ENCODE results near the gene EXOC8. TPM values are rescaled to one million over a fixed set of nuclear protein-coding genes. Genes with fewer than 3 reads are reported as not detected.

EXOC8 gene
- total RNA-seq, 1 donor from 2014 or later, result 9.9 TPM

GRCh38 chr1:231372501-231372900 lies 34.8 kb upstream of the EXOC8 start:
- H3K4me3 ChIP-seq, result no peak overlapping the region
- H3K36me3 ChIP-seq, result peaks cover 6 to 8% of the 10 kb centered on the region in 2 donors
- DNase-seq (ENCODE audit: low spot score in 2 of 2), result no peak
- H3K4me1 ChIP-seq, result no peaks in the 10 kb centered on the region
- no peaks in the 10 kb centered on the region for H3K9me3 ChIP-seq
- intact Hi-C loops (cut with DNase I), result no loop called here
- H3K27ac ChIP-seq, result no peak overlapping the region
- TF ChIP-seq CTCF (IDR thresholded peaks at IDR 0.05), result no peak
- H3K27me3 ChIP-seq, result no peaks in the 10 kb centered on the region

- Histone ChIP-seq H3K9me3 (no peaks in the 10 kb centered on the region), H3K4me1 (no peaks in the 10 kb centered on the region), H3K4me3 (no peak overlapping the region), H3K27me3 (no peaks in the 10 kb centered on the region), H3K27ac (no peak overlapping the region), H3K36me3 (peaks cover 6 to 13% of the 10 kb centered on the region in 2 donors)
- no peak for DNase-seq (ENCODE audit: low spot score in 2 of 2)
- intact Hi-C loops (cut with DNase I), result no loop called here
- no peak for TF ChIP-seq CTCF (IDR thresholded peaks at IDR 0.05)
These were observed 31.6 kb upstream of the EXOC8 start for GRCh38 chr1:231369282-231369681.

DNA sequence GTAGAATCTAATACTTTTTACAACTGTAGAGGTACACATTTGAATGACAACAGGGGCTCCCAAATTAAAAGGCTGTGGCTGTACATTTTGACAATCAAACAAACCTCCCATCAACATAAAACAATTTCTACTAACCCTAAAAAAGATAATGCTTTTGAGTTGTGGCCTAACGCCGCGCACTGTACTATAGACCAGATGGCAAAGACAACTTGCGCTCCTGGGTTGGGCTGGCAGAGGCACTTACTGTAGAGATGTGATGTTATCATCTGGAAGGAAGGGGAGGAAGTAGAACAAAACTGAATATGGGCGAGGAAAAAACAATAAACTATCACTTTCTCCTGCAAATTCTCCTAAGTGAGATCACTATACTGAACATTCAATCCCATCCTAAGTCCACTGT lies 26.5 kb upstream of the EXOC8 start:
- no peak overlapping the region for H3K4me3 ChIP-seq
- H3K9me3 ChIP-seq, result no peaks in the 10 kb centered on the region
- no peak overlapping the region for H3K27ac ChIP-seq
- intact Hi-C loops (cut with DNase I), result no loop called here
- no peak for TF ChIP-seq CTCF (IDR thresholded peaks at IDR 0.05)
- peaks cover 6 to 10% of the 10 kb centered on the region in 2 donors for H3K36me3 ChIP-seq
- no peaks in the 10 kb centered on the region for H3K4me1 ChIP-seq
- no peak for DNase-seq (ENCODE audit: low spot score in 2 of 2)
- no peaks in the 10 kb centered on the region for H3K27me3 ChIP-seq

- TF ChIP-seq CTCF (IDR thresholded peaks at IDR 0.05), result no peak
- no peak overlapping the region for H3K4me3 ChIP-seq
- H3K27ac ChIP-seq, result no peak overlapping the region
- H3K36me3 ChIP-seq, result peaks cover 6 to 10% of the 10 kb centered on the region in 2 donors
- intact Hi-C loops (cut with DNase I), result no loop called here
- H3K27me3 ChIP-seq, result no peaks in the 10 kb centered on the region
- no peaks in the 10 kb centered on the region for H3K9me3 ChIP-seq
- H3K4me1 ChIP-seq, result no peaks in the 10 kb centered on the region
- no peak for DNase-seq (ENCODE audit: low spot score in 2 of 2)
These were observed 26.0 kb upstream of the EXOC8 start for GRCh38 chr1:231363624-231364023.

- intact Hi-C loops (cut with DNase I), result no loop called here
These were observed 24.7 kb upstream of the EXOC8 start for GRCh38 chr1:231362325-231362724.

More at GRCh38 chr1:231362325-231362724, 24.7 kb upstream of the EXOC8 start:
- peaks cover 0 to 4% of the 10 kb centered on the region in 2 donors for H3K36me3 ChIP-seq
- no peak for TF ChIP-seq CTCF (IDR thresholded peaks at IDR 0.05)
- DNase-seq (ENCODE audit: low spot score in 2 of 2), result no peak
- no peak overlapping the region for H3K27ac ChIP-seq
- no peaks in the 10 kb centered on the region for H3K9me3 ChIP-seq
- H3K4me3 ChIP-seq, result no peak overlapping the region
- peaks cover 0 to 2% of the 10 kb centered on the region in 2 donors for H3K4me1 ChIP-seq
- no peaks in the 10 kb centered on the region for H3K27me3 ChIP-seq
